Naive thymus-derived CD4-positive, alpha-beta T cell (primary cell): ENCODE results near the gene OR2Y1. TPM values are rescaled to one million over a fixed set of nuclear protein-coding genes. Genes with fewer than 3 reads are reported as not detected.
"Not testable (repeated sequence)": the region's sequence is repeated elsewhere in the genome, so short reads cannot be mapped to it uniquely, and the experiment has no call there.

Experiments used
- ATAC-seq: fragments of 150-1000 bp; cut with Tn5 transposase; 2 replicates; pipeline ENCODE4 v1.10.0; 2021; ENCODE audit warnings: mild to moderate bottlenecking, moderate library complexity
- CTCF ChIA-PET: fragments of 350-600 bp; sonication (Branson Sonifier 250); formaldehyde crosslinking; loops from one replicate; lab custom pipeline; 2021; ENCODE audit warnings: antibody characterized with exemption; lab: Charles Lee
- POLR2A ChIA-PET: fragments of 350-600 bp; sonication (Branson Sonifier 250); formaldehyde crosslinking; loops from one replicate; lab custom pipeline; 2021; ENCODE audit warnings: antibody characterized with exemption, inconsistent platforms; lab: Charles Lee
- DNase-seq, 9 donors: peaks; one replicate each; pipeline versions ENCODE4 v3.0.0 to v3.0.0-alpha.2; 2020 to 2022; ENCODE audit warnings: mixed read lengths in 1 of 9
- H3K27ac ChIP-seq: one replicate; pipeline ENCODE4 v1.7.0; 2013; ENCODE audit warnings: mild to moderate bottlenecking, low read depth, low read length, moderate library complexity
- H3K27me3 ChIP-seq, 2 donors: one replicate each; pipeline ENCODE4 v1.7.0; 2013; ENCODE audit warnings: low read length in 2 of 2, mild to moderate bottlenecking in 2 of 2, moderate library complexity in 2 of 2; ENCODE audit not compliant: control insufficient read depth in 2 of 2, insufficient read depth in 2 of 2
- H3K36me3 ChIP-seq, 3 experiments: 1 replicate in 2 of 3; 2 replicates in 1 of 3; pipeline ENCODE4 v1.7.0; 2013; ENCODE audit warnings: low read length in 3 of 3, mild to moderate bottlenecking in 3 of 3, moderate library complexity in 1 of 3; ENCODE audit not compliant: insufficient read depth in 3 of 3, control insufficient read depth in 2 of 3
- H3K4me1 ChIP-seq, 2 donors: one replicate each; pipeline ENCODE4 v1.7.0; 2013; ENCODE audit warnings: low read length in 2 of 2, mild to moderate bottlenecking in 2 of 2, moderate library complexity in 1 of 2; ENCODE audit not compliant: control insufficient read depth in 2 of 2, insufficient read depth in 2 of 2
- H3K4me3 ChIP-seq: 2 replicates; pipeline ENCODE4 v1.7.0; 2013; ENCODE audit warnings: mild to moderate bottlenecking, low read length
- H3K9me3 ChIP-seq, 3 experiments: 1 replicate in 2 of 3; 2 replicates in 1 of 3; pipeline ENCODE4 v1.7.0; 2013; ENCODE audit warnings: low read length in 3 of 3; ENCODE audit not compliant: control insufficient read depth in 2 of 3
- H3K27ac Mint-ChIP-seq, 9 donors: one replicate each; pipeline ENCODE4 v1.8.0; 2020 to 2022; ENCODE audit warnings: mixed read lengths in 9 of 9, mild to moderate bottlenecking in 8 of 9, moderate library complexity in 5 of 9, inconsistent platforms in 2 of 9
- H3K27me3 Mint-ChIP-seq, 5 donors: one replicate each; pipeline ENCODE4 v1.8.0; 2021 to 2022; ENCODE audit warnings: mixed read lengths in 5 of 5, mild to moderate bottlenecking in 1 of 5
- H3K36me3 Mint-ChIP-seq, 5 donors: one replicate each; pipeline ENCODE4 v1.8.0; 2020 to 2022; ENCODE audit warnings: mixed read lengths in 5 of 5, mild to moderate bottlenecking in 3 of 5, inconsistent platforms in 1 of 5
- H3K4me1 Mint-ChIP-seq, 7 donors: one replicate each; pipeline ENCODE4 v1.8.0; 2020 to 2022; ENCODE audit warnings: mixed read lengths in 7 of 7, mild to moderate bottlenecking in 3 of 7, inconsistent platforms in 1 of 7
- H3K4me3 Mint-ChIP-seq, 10 donors: one replicate each; pipeline ENCODE4 v1.8.0; 2020 to 2022; ENCODE audit warnings: mild to moderate bottlenecking in 10 of 10, mixed read lengths in 10 of 10, moderate library complexity in 6 of 10, inconsistent platforms in 2 of 10
- H3K9me3 Mint-ChIP-seq, 11 donors: one replicate each; pipeline ENCODE4 v1.8.0; 2020 to 2022; ENCODE audit warnings: mixed read lengths in 11 of 11, mild to moderate bottlenecking in 4 of 11, inconsistent platforms in 1 of 11, moderate library complexity in 1 of 11
- intact Hi-C, 2 donors: fragments of 100-400 bp; cut with micrococcal nuclease; formaldehyde crosslinking; loops; one replicate each; pipeline ENCODE4 v1.15.1; 2023
- polyA plus RNA-seq, 2 donors: library from polyadenylated mRNA; unstranded; fragments of 300-500 nt; fragmentation: Illumina TruSeq; gene quantifications; one replicate each; pipeline ENCODE4 v1.2.3, GENCODE V29; 2021
- total RNA-seq, 6 experiments: library from RNA in 5 of 6; stranded (reverse) in 5 of 6; gene quantifications; 1 replicate in 5 of 6; 2 replicates in 1 of 6; pipeline ENCODE4 v1.2.3 and lab custom pipeline; 2021 to 2026

The OR2Y1 gene
- total and polyA plus RNA-seq, 7 experiments from 2014 or later = not detected

GRCh38 chr5:180703912-180704311 lies 35.9 kb downstream of the OR2Y1 start:
- Mint-ChIP-seq H3K27me3 (peaks cover 0 to 5% (median 0%) of the 10 kb centered on the region in 5 donors), H3K9me3 (peaks cover 0 to 9% (median 4%) of the 10 kb centered on the region in 11 donors), H3K4me3 (peak overlapping the region in 1 of 10 donors; percentile 6), H3K36me3 (peaks cover 0 to 1% (median 0%) of the 10 kb centered on the region in 5 donors), H3K27ac (peak overlapping the region in 2 of 9 donors; percentile 9 to 32), H3K4me1 (peaks cover 0 to 10% (median 8%) of the 10 kb centered on the region in 7 donors)
- H3K27ac ChIP-seq = no peak overlapping the region
- DNase-seq (no peak), ATAC-seq (no peak)
- intact Hi-C loops = no loop called here
- H3K4me3 ChIP-seq = no peak overlapping the region
- H3K4me1 ChIP-seq = no peaks in the 10 kb centered on the region
- ChIA-PET POLR2A (no interaction called here), CTCF (no interaction called here)
- no peaks in the 10 kb centered on the region for H3K27me3 ChIP-seq
- H3K9me3 ChIP-seq = no peaks in the 10 kb centered on the region
- H3K36me3 ChIP-seq = no peaks in the 10 kb centered on the region

DNA sequence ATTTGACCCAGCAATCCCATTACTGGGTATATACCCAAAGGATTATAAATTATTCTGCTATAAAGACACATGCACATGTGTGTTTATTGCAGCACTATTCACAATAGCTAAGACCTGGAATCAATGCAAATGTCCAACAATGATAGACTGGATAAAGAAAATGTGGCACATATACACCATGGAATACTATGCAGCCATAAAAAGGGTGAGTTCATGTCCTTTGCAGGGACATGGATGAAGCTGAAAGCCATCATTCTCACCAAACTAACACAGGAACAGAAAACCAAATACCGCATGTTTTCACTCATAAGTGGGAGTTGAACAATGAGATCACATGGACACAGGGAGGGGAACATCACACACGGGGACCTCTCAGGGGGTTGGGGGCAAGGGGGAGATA lies 36.5 kb downstream of the OR2Y1 start:
- CTCF ChIA-PET, intact Hi-C loops: not testable (repeated sequence)
- peak overlapping the region in 1 of 9 donors; percentile 9 for H3K27ac Mint-ChIP-seq

DNA sequence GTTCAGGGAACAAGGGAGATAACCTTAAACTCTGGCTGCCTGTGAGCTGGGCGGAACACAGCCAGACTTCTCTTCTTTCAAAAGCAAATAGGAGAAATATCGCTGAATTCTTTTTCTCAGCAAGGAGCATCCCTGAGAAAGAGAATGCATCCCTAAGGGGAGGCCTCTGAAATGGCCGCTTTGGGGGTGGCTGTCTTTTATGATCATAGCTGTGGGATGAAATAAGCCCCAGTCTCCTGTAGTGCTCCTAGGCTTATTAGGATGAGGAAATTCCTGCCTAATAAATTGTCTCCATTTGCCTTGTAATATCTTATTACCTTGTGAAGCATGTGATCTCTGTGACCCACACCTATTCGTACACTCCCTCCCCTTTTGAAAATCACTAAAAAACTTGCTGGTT lies 39.4 kb downstream of the OR2Y1 start:
- H3K27me3 Mint-ChIP-seq, H3K36me3 ChIP-seq, DNase-seq, ATAC-seq, CTCF ChIA-PET, H3K4me3 ChIP-seq, H3K9me3 ChIP-seq, H3K27me3 ChIP-seq, H3K27ac Mint-ChIP-seq, H3K27ac ChIP-seq, H3K4me1 ChIP-seq, H3K4me3 Mint-ChIP-seq, POLR2A ChIA-PET, H3K36me3 Mint-ChIP-seq, intact Hi-C loops: not testable (repeated sequence)
- Mint-ChIP-seq H3K9me3 (peaks cover 0 to 14% (median 5%) of the 10 kb centered on the region in 11 donors), H3K4me1 (peaks cover 0 to 12% (median 10%) of the 10 kb centered on the region in 7 donors)

More for the DNA sequence above, 36.5 kb downstream of the OR2Y1 start:
- H3K4me3 ChIP-seq, H3K27ac ChIP-seq, ATAC-seq, H3K36me3 Mint-ChIP-seq, H3K27me3 Mint-ChIP-seq, H3K4me1 ChIP-seq, H3K36me3 ChIP-seq, DNase-seq, H3K9me3 ChIP-seq, POLR2A ChIA-PET, H3K27me3 ChIP-seq, H3K4me3 Mint-ChIP-seq: not testable (repeated sequence)
- H3K9me3 Mint-ChIP-seq = peaks cover 0 to 11% (median 5%) of the 10 kb centered on the region in 11 donors
- H3K4me1 Mint-ChIP-seq = peaks cover 0 to 10% (median 8%) of the 10 kb centered on the region in 7 donors

DNA sequence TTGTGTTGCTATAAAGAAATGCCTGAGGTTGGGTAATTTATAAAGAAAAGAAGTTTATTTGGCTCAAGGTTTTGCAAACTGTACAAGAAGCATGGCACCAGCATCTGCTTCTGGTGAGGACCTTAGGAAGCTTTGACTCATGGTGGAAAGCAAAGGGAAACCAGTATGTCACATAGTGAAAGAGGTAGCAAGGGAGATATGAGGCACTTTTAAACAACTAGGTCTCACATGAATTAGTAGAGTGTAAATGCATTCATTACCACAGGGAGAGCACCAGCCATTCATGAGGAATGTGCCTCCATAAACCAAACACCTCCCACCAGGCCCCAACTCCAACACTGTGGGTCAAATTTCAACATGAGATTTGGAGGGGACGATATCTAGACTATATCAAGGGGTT lies 40.8 kb downstream of the OR2Y1 start:
- H3K9me3 Mint-ChIP-seq = peaks cover 0 to 14% (median 5%) of the 10 kb centered on the region in 11 donors
- no peak overlapping the region for H3K27ac ChIP-seq

DNA sequence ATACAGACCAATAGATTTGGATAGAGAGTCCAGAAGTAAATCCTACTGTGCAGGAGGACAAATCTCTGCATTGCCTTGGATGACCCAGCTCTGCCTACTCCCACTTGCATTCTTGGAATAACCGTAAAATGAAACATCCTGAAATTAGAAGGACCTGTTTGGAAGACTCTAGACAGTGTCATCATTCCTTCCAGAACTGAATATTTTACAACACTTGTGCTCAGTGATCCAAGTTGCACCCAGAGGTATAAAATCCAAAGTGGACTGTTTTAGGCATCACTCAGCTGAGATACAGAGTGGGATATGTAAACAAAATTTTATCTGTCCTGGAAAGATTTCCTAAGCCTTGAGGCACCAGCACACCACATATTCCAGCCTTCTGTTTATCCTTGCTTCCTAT lies 43.7 kb downstream of the OR2Y1 start:
- Mint-ChIP-seq H3K4me1 (peaks cover 0 to 34% (median 24%) of the 10 kb centered on the region in 7 donors), H3K27ac (no peak overlapping the region), H3K27me3 (peaks cover 0 to 18% (median 0%) of the 10 kb centered on the region in 5 donors), H3K4me3 (no peak overlapping the region), H3K36me3 (peaks cover 0 to 6% (median 4%) of the 10 kb centered on the region in 5 donors), H3K9me3 (peaks cover 0 to 8% (median 5%) of the 10 kb centered on the region in 11 donors)
- ChIA-PET CTCF (interaction anchor here (2.7 kb wide), 1 partner anchor 22 kb away, joined by 12 read pairs; no protein-coding TSS in a partner anchor), POLR2A (no interaction called here)
- no peaks in the 10 kb centered on the region for H3K36me3 ChIP-seq
- intact Hi-C loops = no loop called here
- peaks cover 0 to 22% of the 10 kb centered on the region in 2 donors for H3K4me1 ChIP-seq
- no peak for ATAC-seq
- no peak overlapping the region for H3K4me3 ChIP-seq
- H3K27me3 ChIP-seq = no peaks in the 10 kb centered on the region
- H3K9me3 ChIP-seq = no peaks in the 10 kb centered on the region
- H3K27ac ChIP-seq = no peak overlapping the region
- DNase-seq = no peak

More for the DNA sequence above, 40.8 kb downstream of the OR2Y1 start:
- Mint-ChIP-seq H3K36me3 (peaks cover 0 to 1% (median 0%) of the 10 kb centered on the region in 5 donors), H3K4me3 (no peak overlapping the region), H3K27ac (no peak overlapping the region), H3K4me1 (peaks cover 0 to 11% (median 6%) of the 10 kb centered on the region in 7 donors), H3K27me3 (peaks cover 0 to 13% (median 0%) of the 10 kb centered on the region in 5 donors)
- no peaks in the 10 kb centered on the region for H3K9me3 ChIP-seq
- H3K4me1 ChIP-seq = no peaks in the 10 kb centered on the region
- ChIA-PET POLR2A (interaction anchor here (0.7 to 1.5 kb wide), 2 partner anchors 9 to 15 kb away, joined by 3 read pairs; no protein-coding TSS in a partner anchor), CTCF (interaction anchor here (1.3 kb wide), 1 partner anchor 9 kb away, joined by 3 read pairs; no protein-coding TSS in a partner anchor)
- no peaks in the 10 kb centered on the region for H3K36me3 ChIP-seq
- DNase-seq = no peak
- intact Hi-C loops = no loop called here
- H3K4me3 ChIP-seq = no peak overlapping the region
- no peaks in the 10 kb centered on the region for H3K27me3 ChIP-seq
- no peak for ATAC-seq

GRCh38 chr5:180692429-180692828 lies 47.4 kb downstream of the OR2Y1 start:
- intact Hi-C loops = no loop called here
- Mint-ChIP-seq H3K4me1 (peaks cover 19 to 62% (median 54%) of the 10 kb centered on the region in 7 donors), H3K27me3 (peaks cover 0 to 18% (median 0%) of the 10 kb centered on the region in 5 donors), H3K4me3 (peak overlapping the region in 4 of 10 donors; percentile 26 to 77 (median 46)), H3K36me3 (peaks cover 0 to 6% (median 4%) of the 10 kb centered on the region in 5 donors), H3K9me3 (peaks cover 0 to 3% (median 0%) of the 10 kb centered on the region in 11 donors), H3K27ac (peak overlapping the region in 7 of 9 donors; percentile 68 to 98 (median 89))
- H3K4me1 ChIP-seq = peaks cover 26 to 55% of the 10 kb centered on the region in 2 donors
- DNase-seq (no peak), ATAC-seq (no peak)
- no peaks in the 10 kb centered on the region for H3K36me3 ChIP-seq
- ChIA-PET CTCF (interaction anchor here (1.2 to 1.5 kb wide), 2 partner anchors 9 to 23 kb away, joined by 4 to 5 read pairs; no protein-coding TSS in a partner anchor), POLR2A (interaction anchor here (0.6 to 1.9 kb wide), 3 partner anchors 18 to 124 kb away, joined by 3 to 4 read pairs (median 4); no protein-coding TSS in a partner anchor)
- no peaks in the 10 kb centered on the region for H3K27me3 ChIP-seq
- H3K9me3 ChIP-seq = no peaks in the 10 kb centered on the region
- no peak overlapping the region for H3K4me3 ChIP-seq
- no peak overlapping the region for H3K27ac ChIP-seq
